Astrocyte of the spinal cord (primary cell): ENCODE data around the gene TMEM178B.

ENCODE experiments used
- DNase-seq: peaks from one replicate; pipeline ENCODE4 v3.0.0; 2011; ENCODE audit warnings: low read depth, low spot score
- H3K4me3 ChIP-seq: 2 replicates; pipeline ENCODE4 v1.5.1; 2011; ENCODE audit warnings: low read depth, mild to moderate bottlenecking, low read length, moderate library complexity
- CTCF ChIP-seq: IDR thresholded peaks from 2 replicates; pipeline ENCODE4 v1.5.1; 2012; ENCODE audit warnings: low read depth, mild to moderate bottlenecking, low read length, inconsistent platforms
- in situ Hi-C: cut with HindIII; loops from 2 replicates; pipeline ENCODE4 v1.10.0; 2017; ENCODE audit warnings: low sequenced_read_pairs

Gene TMEM178B

DNA sequence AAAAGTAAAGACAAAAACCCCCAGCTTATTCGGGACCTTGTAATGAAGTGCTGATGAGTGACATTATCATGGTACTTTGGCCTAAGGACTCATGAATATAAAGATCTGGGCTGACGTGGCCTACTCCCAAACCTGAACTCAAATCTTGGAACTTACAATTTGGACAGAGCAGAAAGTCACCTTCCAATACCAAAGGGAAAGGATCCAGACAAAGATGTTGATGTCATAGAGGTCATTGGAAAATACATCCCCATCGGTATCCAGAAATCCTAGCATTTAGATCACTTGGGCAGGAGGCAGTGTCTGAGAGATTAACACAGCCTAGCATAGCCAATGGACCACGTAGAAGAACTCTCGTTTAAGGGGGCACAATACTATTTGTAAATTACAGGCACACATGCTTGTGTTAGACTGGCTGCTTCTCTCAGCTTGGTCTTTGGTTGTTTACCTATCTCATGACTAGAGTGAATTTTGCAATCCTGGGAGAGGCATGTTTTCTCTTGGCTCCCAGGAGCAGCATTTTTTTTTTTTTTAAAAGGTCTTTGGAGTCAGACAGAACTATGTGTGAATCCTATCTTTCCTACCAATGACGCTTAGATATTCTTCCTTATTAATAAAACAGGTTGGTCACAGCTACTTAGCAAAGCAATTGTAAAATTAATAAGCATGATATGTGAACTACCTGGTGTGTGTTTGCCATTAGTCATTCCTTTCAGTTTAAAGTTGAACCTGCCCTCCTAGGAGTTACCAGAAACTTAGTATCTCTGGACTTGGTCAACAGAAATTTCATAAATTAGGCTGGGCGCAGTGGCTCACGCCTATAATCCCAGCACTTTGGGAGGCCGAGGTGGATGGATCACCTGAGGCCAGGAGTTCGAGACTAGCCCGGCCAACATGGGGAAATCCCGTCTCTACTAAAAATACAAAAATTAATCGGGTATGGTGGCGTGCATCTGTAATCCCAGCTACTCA lies 31.4 kb upstream of the TMEM178B start:
- DNase-seq, result no peak
- no peak for TF ChIP-seq CTCF
- in situ Hi-C loops, result no loop called here
- no peak overlapping the region for H3K4me3 ChIP-seq

GRCh38 chr7:141043616-141044015 lies 30.2 kb upstream of the TMEM178B start:
- TF ChIP-seq CTCF, result no peak
- in situ Hi-C loops, result no loop called here
- H3K4me3 ChIP-seq, result no peak overlapping the region
- no peak for DNase-seq

GRCh38 chr7:141045126-141045841 lies 28.6 kb upstream of the TMEM178B start:
- no peak overlapping the region for H3K4me3 ChIP-seq
- in situ Hi-C loops, result no loop called here
- TF ChIP-seq CTCF, result no peak
- DNase-seq, result no peak

DNA sequence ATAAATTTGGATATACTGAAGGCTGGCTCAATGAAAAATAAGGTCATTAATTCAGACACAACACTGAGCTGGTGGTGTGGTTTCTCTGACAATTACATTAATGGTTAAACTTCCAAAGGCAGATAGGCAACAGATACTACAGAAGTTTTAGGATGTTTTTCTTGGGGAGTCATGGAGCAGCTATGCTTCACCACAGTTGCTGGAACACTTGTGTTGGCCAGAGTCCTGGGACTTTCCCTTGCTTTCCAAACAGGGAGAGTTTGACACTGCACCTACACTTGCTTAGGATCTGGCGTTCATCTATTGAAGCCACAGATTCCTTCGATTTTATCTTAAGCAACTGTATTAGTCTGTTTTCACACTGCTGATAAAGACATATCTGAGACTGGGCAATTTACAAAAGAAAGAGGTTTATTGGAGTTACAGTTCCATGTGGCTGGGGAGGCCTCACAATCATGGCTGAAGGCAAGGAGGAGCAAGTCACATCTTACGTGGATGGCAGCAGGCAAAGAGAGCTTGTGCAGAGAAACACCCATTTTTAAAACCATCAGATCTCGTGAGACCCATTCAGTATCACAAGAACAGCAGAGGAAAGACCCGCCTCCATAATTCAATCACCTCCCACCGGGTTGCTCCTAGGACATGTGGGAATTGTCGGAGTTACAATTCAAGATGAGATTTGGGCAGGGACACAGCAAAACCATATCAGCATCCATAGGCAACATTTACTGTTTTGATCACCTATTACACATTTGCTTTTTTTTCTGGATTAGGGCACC lies 27.8 kb upstream of the TMEM178B start:
- in situ Hi-C loops, result no loop called here
- DNase-seq, result peak; percentile 31
- TF ChIP-seq CTCF, result no peak
- H3K4me3 ChIP-seq, result no peak overlapping the region

GRCh38 chr7:141053626-141054025 lies 20.2 kb upstream of the TMEM178B start:
- H3K4me3 ChIP-seq, result no peak overlapping the region
- TF ChIP-seq CTCF, result no peak
- in situ Hi-C loops, result no loop called here
- DNase-seq, result no peak

GRCh38 chr7:141055146-141055545 lies 18.7 kb upstream of the TMEM178B start:
- in situ Hi-C loops, result no loop called here

More at GRCh38 chr7:141055146-141055545, 18.7 kb upstream of the TMEM178B start:
- no peak for TF ChIP-seq CTCF
- no peak overlapping the region for H3K4me3 ChIP-seq
- no peak for DNase-seq
